Choroid plexus epithelial cell (primary cell): Measurements from ENCODE around the gene HHLA2.

Experiments
- DNase-seq: peaks from one replicate; pipeline ENCODE4 v3.0.0-alpha.2; 2010; ENCODE audit warnings: low read depth
- H3K4me3 ChIP-seq: 2 replicates; pipeline ENCODE4 v1.5.1; 2011; ENCODE audit warnings: low read depth, mild to moderate bottlenecking, control low read depth, low read length, moderate library complexity
- CTCF ChIP-seq: conservative IDR thresholded peaks from 2 replicates; pipeline ENCODE4 v1.5.1; 2011; ENCODE audit warnings: low read depth, mild to moderate bottlenecking, control low read depth, inconsistent platforms, low read length, moderate library complexity

HHLA2 gene

DNA sequence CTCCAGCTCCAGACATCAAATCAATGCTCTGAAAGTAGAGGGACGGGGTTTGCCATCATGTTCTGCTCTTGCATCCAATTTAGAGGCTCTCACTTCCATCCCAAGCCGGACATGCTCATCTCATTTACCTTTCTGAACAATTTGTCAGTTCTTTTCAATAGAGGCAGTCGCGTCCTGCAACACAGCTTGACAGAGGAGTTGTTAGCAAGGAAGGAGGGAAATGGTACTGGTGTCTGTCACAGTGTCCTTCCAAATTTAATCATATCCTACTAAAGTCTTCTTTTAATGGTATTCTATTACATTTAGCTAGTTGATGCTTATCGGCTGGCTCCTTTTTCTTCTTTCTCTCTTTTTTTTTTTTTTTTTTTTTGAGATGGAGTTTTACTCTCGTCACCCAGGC lies 45.6 kb downstream of the HHLA2 start:
- DNase-seq: no peak
- no peak for TF ChIP-seq CTCF
- H3K4me3 ChIP-seq: no peak overlapping the region

GRCh38 chr3:108342837-108343486 lies 46.6 kb downstream of the HHLA2 start:
- no peak overlapping the region for H3K4me3 ChIP-seq
- DNase-seq: peak; percentile 45
- TF ChIP-seq CTCF: no peak

DNA sequence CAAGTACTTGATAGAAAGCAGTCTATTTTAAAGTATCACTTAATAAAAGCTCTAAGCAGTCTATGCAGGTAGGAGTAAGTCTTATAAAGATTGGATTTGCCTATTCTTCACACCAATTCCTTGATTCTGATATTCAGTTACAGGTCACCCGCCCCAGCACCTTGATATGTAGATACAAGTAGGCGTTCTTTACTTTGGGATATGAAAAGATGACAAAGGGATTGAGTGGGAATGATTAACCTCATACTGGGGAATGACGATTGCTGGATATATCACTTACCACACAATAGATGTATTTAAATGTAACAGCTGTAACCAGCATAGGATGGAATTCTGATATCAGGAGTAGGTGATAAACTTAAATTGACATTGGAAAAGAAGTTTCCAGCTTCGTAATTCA lies 47.1 kb downstream of the HHLA2 start:
- no peak overlapping the region for H3K4me3 ChIP-seq
- no peak for TF ChIP-seq CTCF

GRCh38 chr3:108345492-108346205 lies 49.3 kb downstream of the HHLA2 start:
- DNase-seq: peak; percentile 4
- TF ChIP-seq CTCF: no peak
- no peak overlapping the region for H3K4me3 ChIP-seq

More for the DNA sequence above, 47.1 kb downstream of the HHLA2 start:
- no peak for DNase-seq

- DNase-seq: peak; percentile 12
- no peak for TF ChIP-seq CTCF
- no peak overlapping the region for H3K4me3 ChIP-seq
These were observed 50.2 kb downstream of the HHLA2 start for GRCh38 chr3:108346301-108347227.

DNA sequence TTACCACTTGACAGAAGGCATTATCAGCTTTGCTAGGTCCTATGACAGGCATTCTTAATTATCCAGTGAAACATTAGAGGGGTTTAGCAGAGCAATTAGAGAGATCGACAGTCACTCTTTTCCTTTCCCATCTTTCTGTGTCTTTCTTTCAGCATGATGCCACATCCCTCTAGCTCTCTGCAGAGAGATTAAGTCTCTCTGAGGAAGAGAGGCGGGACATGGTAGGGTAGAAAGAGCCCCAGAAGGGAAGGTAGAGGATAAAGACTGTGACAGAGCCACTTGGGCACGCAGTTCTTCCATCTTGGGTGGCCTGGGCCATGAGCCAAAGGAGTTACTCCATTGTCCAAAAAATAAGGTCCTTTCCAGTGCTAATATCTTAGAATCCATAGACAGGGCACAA lies 55.8 kb downstream of the HHLA2 start:
- H3K4me3 ChIP-seq: no peak overlapping the region
- no peak for TF ChIP-seq CTCF
- no peak for DNase-seq
